CD4-positive, alpha-beta T cell treated with Interleukin-15 for 1 hour (primary cell): Measurements from ENCODE around the gene ATXN7L2.
"Not testable (repeated sequence)": the region's sequence is repeated elsewhere in the genome, so short reads cannot be mapped to it uniquely, and the experiment has no call there.

Experiments used
- DNase-seq: peaks from one replicate; pipeline ENCODE4 v3.0.0-alpha.2; 2020

Gene ATXN7L2

GRCh38 chr1:109483672-109484518 is at the start of gene ATXN7L2:
TSS of gene ATXN7L2 (plus strand) at chr1:109483905. CDS start at chr1:109483954, 49 bp downstream.
- peak; percentile 96 for DNase-seq

- DNase-seq, result no peak
These were observed 49.2 kb upstream of the ATXN7L2 start for GRCh38 chr1:109434484-109434883.

GRCh38 chr1:109438798-109439297 is 44.9 kb upstream of the ATXN7L2 start:
- DNase-seq, result no peak

- DNase-seq, result no peak
These were observed 42.6 kb upstream of the ATXN7L2 start for GRCh38 chr1:109441069-109441468.

GRCh38 chr1:109443476-109443875 is 40.2 kb upstream of the ATXN7L2 start:
- no peak for DNase-seq

- DNase-seq, result no peak
These were observed 39.4 kb upstream of the ATXN7L2 start for GRCh38 chr1:109444346-109444745.

GRCh38 chr1:109445949-109446695 is 37.6 kb upstream of the ATXN7L2 start:
- DNase-seq, result not testable (repeated sequence)

- DNase-seq, result no peak
These were observed 36.2 kb upstream of the ATXN7L2 start for GRCh38 chr1:109447524-109447923.

GRCh38 chr1:109454497-109455133 is 29.1 kb upstream of the ATXN7L2 start:
- no peak for DNase-seq

GRCh38 chr1:109457819-109458218 is 25.9 kb upstream of the ATXN7L2 start:
- DNase-seq, result no peak

GRCh38 chr1:109466125-109466451 is 17.6 kb upstream of the ATXN7L2 start:
- DNase-seq, result no peak

- DNase-seq, result no peak
These were observed 17.0 kb upstream of the ATXN7L2 start, which contains the start of gene SYPL2 for GRCh38 chr1:109466452-109467300. TSS of gene SYPL2 (plus strand) at chr1:109466546. CDS start at chr1:109466844, 298 bp downstream.

GRCh38 chr1:109467301-109467777 is 16.4 kb upstream of the ATXN7L2 start:
- no peak for DNase-seq

GRCh38 chr1:109468061-109468460 is 15.6 kb upstream of the ATXN7L2 start:
- no peak for DNase-seq

GRCh38 chr1:109468903-109469302 is 14.8 kb upstream of the ATXN7L2 start:
- no peak for DNase-seq

- DNase-seq, result no peak
These were observed 13.5 kb upstream of the ATXN7L2 start for GRCh38 chr1:109470245-109470644.

- no peak for DNase-seq
These were observed 10.9 kb upstream of the ATXN7L2 start for GRCh38 chr1:109472779-109473178.

GRCh38 chr1:109473284-109474057 is 10.2 kb upstream of the ATXN7L2 start:
- not testable (repeated sequence) for DNase-seq

GRCh38 chr1:109474697-109475096 is 9.0 kb upstream of the ATXN7L2 start:
- no peak for DNase-seq

GRCh38 chr1:109475261-109475660 is 8.4 kb upstream of the ATXN7L2 start:
- no peak for DNase-seq

- DNase-seq, result no peak
These were observed 6.9 kb upstream of the ATXN7L2 start for GRCh38 chr1:109476825-109477224.
